HepG2 (cell line): ENCODE measurements around the gene KSR1. TPM values are rescaled to one million over a fixed set of nuclear protein-coding genes. Genes with fewer than 3 reads are reported as not detected.
A peak's percentile ranks its signal among the peaks of the same experiment; 100 is the strongest.

Experiments
- ARID4A ChIP-seq: sonication (generic); formaldehyde crosslinking; IDR thresholded peaks from 2 replicates; pipeline ENCODE4 v1.5.0; 2020; ENCODE audit warnings: mild to moderate bottlenecking, missing genetic modification reagents, borderline replicate concordance
- FOSL2 ChIP-seq: sonication (generic); formaldehyde crosslinking; IDR thresholded peaks from 2 replicates; pipeline ENCODE4 v1.4.0; 2020; ENCODE audit warnings: missing genetic modification reagents
- LCORL ChIP-seq, 2 experiments: fragments of 450-650 bp in 1 of 2; sonication (generic) in 1 of 2; formaldehyde crosslinking in 1 of 2; IDR thresholded peaks; 2 replicates each; pipeline versions ENCODE4 v1.5.0 to v1.6.1; 2017 to 2020; ENCODE audit warnings: antibody characterized with exemption in 1 of 2, missing genetic modification reagents in 1 of 2
- NFYB ChIP-seq: sonication (generic); formaldehyde crosslinking; IDR thresholded peaks from 2 replicates; pipeline ENCODE4 v1.4.0; 2020; ENCODE audit warnings: missing genetic modification reagents
- PAXIP1 ChIP-seq: sonication (generic); formaldehyde crosslinking; conservative IDR thresholded peaks from 2 replicates; pipeline ENCODE4 v1.4.0; 2020; ENCODE audit warnings: mild to moderate bottlenecking, missing genetic modification reagents, moderate library complexity
- POLR2AphosphoS2 ChIP-seq: IDR thresholded peaks from 2 replicates; pipeline ENCODE4 v1.6.1; 2011; ENCODE audit warnings: low read depth, low read length, improper control_type of control experiment
- ZBTB43 ChIP-seq: sonication (generic); formaldehyde crosslinking; conservative IDR thresholded peaks from 2 replicates; pipeline ENCODE4 v1.4.0; 2020; ENCODE audit warnings: missing genetic modification reagents
- ZNF224 ChIP-seq: sonication (generic); formaldehyde crosslinking; IDR thresholded peaks from 2 replicates; pipeline ENCODE4 v1.5.0; 2020; ENCODE audit warnings: mild to moderate bottlenecking, missing genetic modification reagents
- ZNF414 ChIP-seq: sonication (generic); formaldehyde crosslinking; IDR thresholded peaks from 2 replicates; pipeline ENCODE4 v1.5.0; 2020; ENCODE audit warnings: missing genetic modification reagents
- ZNF687 ChIP-seq: sonication (generic); formaldehyde crosslinking; IDR thresholded peaks from 2 replicates; pipeline ENCODE4 v1.5.1; 2020; ENCODE audit warnings: mild to moderate bottlenecking, missing genetic modification reagents, moderate library complexity
- ZXDC ChIP-seq: sonication (generic); formaldehyde crosslinking; IDR thresholded peaks from 2 replicates; pipeline ENCODE4 v1.5.0; 2020; ENCODE audit warnings: mild to moderate bottlenecking, missing genetic modification reagents
- polyA plus RNA-seq, 8 experiments: library from polyadenylated mRNA; depleted of rRNA in 3 of 8; stranded (reverse) in 7 of 8; unstranded in 1 of 8; fragments of >200 nt; fragmentation: Illumina TruSeq in 4 of 8; extraction: Trizol in 4 of 8; gene quantifications; 2 replicates each; pipeline versions ENCODE4 v1.2.1 to v1.2.3, GENCODE V29; 2011 to 2016; ENCODE audit warnings: low read depth in 4 of 8, missing spikeins in 1 of 8, mixed read lengths in 1 of 8; ENCODE audit not compliant: insufficient read depth in 1 of 8
- total RNA-seq, 5 experiments: library from RNA; depleted of rRNA; stranded (reverse); fragments of >200 nt; fragmentation: Illumina TruSeq; extraction: Trizol; gene quantifications; 2 replicates each; pipeline ENCODE4 v1.2.3, GENCODE V29; 2016; ENCODE audit warnings: low read depth in 1 of 5

Gene KSR1
- total and polyA plus RNA-seq, 2 of the 13 experiments (the other 11 are each of a cell fraction or from before 2014, with no cell fraction given), result 10.1 to 16.6 TPM

- TF ChIP-seq ZXDC (CRISPR knock-in tag) (no peak), PAXIP1 (peak; percentile 25; the same call in 1 of the 2 replicates), ARID4A (CRISPR knock-in tag) (peak; percentile 12; the same call in 1 of the 2 replicates), ZBTB43 (CRISPR knock-in tag) (no peak), FOSL2 (CRISPR knock-in tag) (peak; percentile 50), ZNF687 (CRISPR knock-in tag) (peak; percentile 0; the same call in 1 of the 2 replicates), LCORL (IDR thresholded peaks at IDR 0.05) (no peak), LCORL (CRISPR knock-in tag; IDR thresholded peaks at IDR 0.05) (peak; percentile 2; the same call in 1 of the 2 replicates), NFYB (CRISPR knock-in tag) (no peak), ZNF414 (CRISPR knock-in tag) (no peak), POLR2AphosphoS2 (no peak), ZNF224 (CRISPR knock-in tag) (no peak)
Observed at GRCh38 chr17:27458524-27458908, 2.3 kb downstream of the KSR1 start (continued).
